ENCODE data around the gene SLC49A3. TPM values are rescaled to one million over a fixed set of nuclear protein-coding genes. Genes with fewer than 3 reads are reported as not detected.

The SLC49A3 gene
- total RNA-seq, 1 donor from 2014 or later: 19.9 TPM

DNA sequence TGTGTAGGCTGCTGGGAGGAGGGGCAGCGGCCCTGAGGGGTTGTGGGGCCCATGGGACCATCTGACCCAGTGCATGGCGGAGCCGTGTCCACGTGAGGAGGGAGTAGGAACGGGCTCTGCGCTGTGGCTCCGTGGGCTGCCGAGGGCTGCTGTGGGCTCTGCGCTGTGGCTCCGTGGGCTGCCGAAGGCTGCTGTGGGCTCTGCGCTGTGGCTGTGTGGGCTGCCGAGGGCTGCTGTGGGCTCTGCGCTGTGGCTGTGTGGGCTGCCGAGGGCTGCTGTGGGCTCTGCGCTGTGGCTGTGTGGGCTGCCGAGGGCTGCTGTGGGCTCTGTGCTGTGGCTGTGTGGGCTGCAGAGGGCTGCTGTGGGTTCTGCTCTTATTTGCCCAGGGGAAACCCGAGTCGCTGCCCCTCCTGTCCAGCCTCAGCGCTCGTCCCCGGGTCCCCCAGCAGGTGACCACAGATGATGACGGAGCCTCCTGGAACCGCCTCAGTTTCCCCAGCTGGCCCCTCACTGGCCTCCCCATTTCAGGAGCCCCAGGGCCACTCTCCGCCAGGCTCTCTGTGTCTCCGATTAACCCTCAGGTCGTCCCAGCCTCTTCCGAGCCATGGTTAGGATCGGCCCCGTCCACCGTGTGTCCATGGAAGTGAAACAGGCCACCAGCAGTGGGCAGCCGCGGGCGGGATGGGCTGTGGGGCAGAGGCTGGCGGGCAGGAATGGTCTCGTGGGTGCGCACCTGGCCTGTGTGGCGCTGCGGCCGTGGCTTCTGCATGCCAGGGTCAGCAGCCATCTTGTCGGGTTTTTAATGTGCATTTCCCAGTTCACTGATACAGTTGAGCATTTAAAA lies 36.7 kb upstream of the SLC49A3 start:
- no peak for DNase-seq (ENCODE audit: low spot score)
- no peaks in the 10 kb centered on the region for H3K9me3 Mint-ChIP-seq (ENCODE audit: unreplicated experiment)
- peak overlapping the region; percentile 61 for H3K27ac Mint-ChIP-seq (ENCODE audit: unreplicated experiment)
- H3K36me3 Mint-ChIP-seq (ENCODE audit: low read depth, unreplicated experiment): peaks cover 25% of the 10 kb centered on the region
- peak overlapping the region; percentile 47 for H3K4me3 Mint-ChIP-seq (ENCODE audit: unreplicated experiment)
- H3K27me3 Mint-ChIP-seq (ENCODE audit: unreplicated experiment): peaks cover 15% of the 10 kb centered on the region
- peaks cover 8% of the 10 kb centered on the region for H3K4me1 Mint-ChIP-seq (ENCODE audit: unreplicated experiment)
- TF ChIP-seq, protein P1, sequence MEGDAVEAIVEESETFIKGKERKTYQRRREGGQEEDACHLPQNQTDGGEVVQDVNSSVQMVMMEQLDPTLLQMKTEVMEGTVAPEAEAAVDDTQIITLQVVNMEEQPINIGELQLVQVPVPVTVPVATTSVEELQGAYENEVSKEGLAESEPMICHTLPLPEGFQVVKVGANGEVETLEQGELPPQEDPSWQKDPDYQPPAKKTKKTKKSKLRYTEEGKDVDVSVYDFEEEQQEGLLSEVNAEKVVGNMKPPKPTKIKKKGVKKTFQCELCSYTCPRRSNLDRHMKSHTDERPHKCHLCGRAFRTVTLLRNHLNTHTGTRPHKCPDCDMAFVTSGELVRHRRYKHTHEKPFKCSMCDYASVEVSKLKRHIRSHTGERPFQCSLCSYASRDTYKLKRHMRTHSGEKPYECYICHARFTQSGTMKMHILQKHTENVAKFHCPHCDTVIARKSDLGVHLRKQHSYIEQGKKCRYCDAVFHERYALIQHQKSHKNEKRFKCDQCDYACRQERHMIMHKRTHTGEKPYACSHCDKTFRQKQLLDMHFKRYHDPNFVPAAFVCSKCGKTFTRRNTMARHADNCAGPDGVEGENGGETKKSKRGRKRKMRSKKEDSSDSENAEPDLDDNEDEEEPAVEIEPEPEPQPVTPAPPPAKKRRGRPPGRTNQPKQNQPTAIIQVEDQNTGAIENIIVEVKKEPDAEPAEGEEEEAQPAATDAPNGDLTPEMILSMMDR (IDR thresholded peaks at IDR 0.05; ENCODE audit: unreplicated experiment): no peak

DNA sequence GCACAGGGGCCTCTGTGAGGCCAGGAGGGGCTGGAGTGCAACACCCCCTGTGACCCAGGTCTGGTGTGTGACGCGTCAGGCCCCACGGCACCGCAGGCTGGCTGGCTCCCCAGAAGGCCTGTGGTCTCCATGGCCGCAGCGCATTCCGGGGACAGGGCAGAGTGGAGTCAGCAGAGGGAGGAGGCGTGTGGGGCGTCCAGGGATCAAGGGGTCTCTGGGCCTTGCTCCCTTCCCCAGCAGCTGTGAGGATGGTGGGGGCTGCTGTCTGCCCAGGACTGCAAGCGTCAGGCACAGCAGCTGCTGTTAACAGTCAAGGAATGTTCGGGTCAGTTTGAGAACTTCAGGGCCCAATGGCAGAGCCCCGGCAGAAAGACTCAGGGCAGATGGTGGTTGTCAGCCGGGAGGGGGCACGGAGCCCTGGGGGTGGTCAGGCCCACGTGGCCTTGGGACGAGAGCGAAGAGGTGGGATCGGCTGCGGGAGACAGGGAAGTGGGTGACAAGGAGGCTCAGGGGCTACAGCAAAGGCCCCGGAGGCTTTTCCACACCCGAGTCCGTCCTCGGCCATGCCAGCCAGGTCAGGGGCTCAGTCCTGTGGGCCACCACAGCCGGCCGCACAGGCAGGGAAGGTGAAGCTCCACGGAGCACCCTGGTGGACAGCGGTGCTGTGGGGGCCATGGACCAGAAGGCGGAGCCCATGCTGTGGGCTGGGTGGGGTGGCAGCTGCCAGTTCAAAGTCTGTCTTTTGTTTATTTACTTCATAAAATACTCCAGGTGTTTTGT lies 35.0 kb upstream of the SLC49A3 start:
- TF ChIP-seq, protein P1 (IDR thresholded peaks at IDR 0.05; ENCODE audit: unreplicated experiment): no peak
- Mint-ChIP-seq H3K27ac (ENCODE audit: unreplicated experiment) (peak overlapping the region; percentile 57), H3K9me3 (ENCODE audit: unreplicated experiment) (no peaks in the 10 kb centered on the region), H3K36me3 (ENCODE audit: low read depth, unreplicated experiment) (peaks cover 28% of the 10 kb centered on the region), H3K27me3 (ENCODE audit: unreplicated experiment) (peaks cover 20% of the 10 kb centered on the region), H3K4me3 (ENCODE audit: unreplicated experiment) (peak overlapping the region; percentile 7), H3K4me1 (ENCODE audit: unreplicated experiment) (peaks cover 10% of the 10 kb centered on the region)
- DNase-seq (ENCODE audit: low spot score): no peak

DNA sequence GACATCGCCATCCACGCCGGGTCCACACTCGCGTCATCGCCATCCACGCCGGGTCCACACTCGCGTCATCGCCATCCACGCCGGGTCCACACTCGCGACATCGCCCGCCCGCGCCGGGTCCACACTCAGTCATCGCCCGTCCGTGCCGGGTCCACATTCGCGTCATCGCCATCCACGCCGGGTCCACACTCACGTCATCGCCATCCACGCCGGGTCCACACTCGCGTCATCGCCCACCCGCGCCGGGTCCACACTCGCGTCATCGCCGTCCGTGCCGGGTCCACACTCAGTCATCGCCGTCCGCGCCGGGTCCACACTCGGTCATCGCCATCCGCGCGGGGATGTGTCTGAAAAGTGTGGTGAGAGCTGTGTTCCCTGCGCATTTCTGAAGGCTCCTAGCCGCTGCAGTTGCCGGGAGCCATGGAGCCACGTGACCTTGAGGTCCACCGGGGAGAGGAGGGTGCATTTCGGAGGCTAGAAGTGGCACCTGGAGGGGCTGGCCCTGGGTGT lies 34.0 kb upstream of the SLC49A3 start:
- Mint-ChIP-seq H3K4me3 (ENCODE audit: unreplicated experiment) (peak overlapping the region; percentile 65), H3K27ac (ENCODE audit: unreplicated experiment) (no peak overlapping the region), H3K4me1 (ENCODE audit: unreplicated experiment) (peaks cover 10% of the 10 kb centered on the region), H3K36me3 (ENCODE audit: low read depth, unreplicated experiment) (peaks cover 28% of the 10 kb centered on the region), H3K27me3 (ENCODE audit: unreplicated experiment) (peaks cover 22% of the 10 kb centered on the region), H3K9me3 (ENCODE audit: unreplicated experiment) (no peaks in the 10 kb centered on the region)
- TF ChIP-seq, protein P1 (IDR thresholded peaks at IDR 0.05; ENCODE audit: unreplicated experiment): no peak
- DNase-seq (ENCODE audit: low spot score): no peak

DNA sequence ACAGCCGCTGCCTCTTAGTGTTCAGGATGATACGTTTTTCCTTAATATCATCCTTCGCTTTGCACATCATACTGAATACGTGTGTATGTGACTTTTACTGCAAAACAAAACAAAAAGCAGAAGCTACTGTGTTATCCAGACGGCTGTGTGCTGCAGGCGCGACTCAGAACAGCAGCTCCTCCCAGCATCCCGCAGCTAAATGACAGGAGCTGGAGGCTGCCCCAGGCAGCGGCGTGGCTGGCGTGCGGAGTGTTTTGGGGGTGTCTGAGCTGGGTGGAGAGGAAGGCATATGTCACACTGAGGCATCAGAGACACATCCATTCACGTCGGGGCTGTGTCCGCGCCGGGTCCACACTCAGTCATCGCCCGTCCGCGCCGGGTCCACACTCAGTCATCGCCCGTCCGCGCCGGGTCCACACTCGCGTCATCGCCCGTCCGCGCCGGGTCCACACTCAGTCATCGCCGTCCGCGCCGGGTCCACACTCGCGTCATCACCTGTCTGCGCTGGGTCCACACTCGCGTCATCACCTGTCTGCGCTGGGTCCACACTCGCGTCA lies 33.3 kb upstream of the SLC49A3 start:
- H3K27me3 Mint-ChIP-seq (ENCODE audit: unreplicated experiment): peaks cover 22% of the 10 kb centered on the region
- H3K36me3 Mint-ChIP-seq (ENCODE audit: low read depth, unreplicated experiment): peaks cover 28% of the 10 kb centered on the region
- no peak overlapping the region for H3K27ac Mint-ChIP-seq (ENCODE audit: unreplicated experiment)
- peaks cover 10% of the 10 kb centered on the region for H3K4me1 Mint-ChIP-seq (ENCODE audit: unreplicated experiment)
- H3K4me3 Mint-ChIP-seq (ENCODE audit: unreplicated experiment): no peak overlapping the region
- TF ChIP-seq, protein P1 (IDR thresholded peaks at IDR 0.05; ENCODE audit: unreplicated experiment): no peak
- no peak for DNase-seq (ENCODE audit: low spot score)
- H3K9me3 Mint-ChIP-seq (ENCODE audit: unreplicated experiment): no peaks in the 10 kb centered on the region
